Fibroblast of skin of scalp (primary cell): ENCODE measurements around the gene FAM237B.

Experiments
- DNase-seq: peaks from one replicate; pipeline ENCODE4 v3.0.0-alpha.2; 2013

FAM237B gene

GRCh38 chr7:90290244-90291113 lies 30.6 kb downstream of the FAM237B start:
- no peak for DNase-seq

DNA sequence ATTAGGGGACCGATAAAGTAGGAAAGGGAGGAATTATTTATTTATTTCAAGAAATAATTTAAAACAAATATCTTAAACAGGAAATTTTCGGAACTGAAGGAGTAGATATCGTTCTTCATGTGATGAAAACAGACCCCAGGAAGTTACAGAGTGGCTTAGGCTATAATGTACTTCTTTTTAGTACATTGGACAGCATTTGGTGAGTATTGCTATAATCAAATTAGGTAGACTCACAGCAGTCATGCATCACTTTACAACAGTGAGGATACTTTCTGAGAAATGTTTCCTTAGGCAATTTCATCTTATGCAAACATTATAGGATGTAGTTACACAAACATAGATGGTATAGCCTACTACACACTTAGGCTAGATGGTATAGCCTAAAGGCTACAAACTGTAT lies 33.0 kb downstream of the FAM237B start:
- DNase-seq = no peak

- DNase-seq = no peak
These were observed 44.9 kb downstream of the FAM237B start for GRCh38 chr7:90276033-90276728.

- no peak for DNase-seq
These were observed 46.9 kb downstream of the FAM237B start for GRCh38 chr7:90274161-90274560.

- DNase-seq = no peak
These were observed 48.9 kb downstream of the FAM237B start for GRCh38 chr7:90272242-90272641.

DNA sequence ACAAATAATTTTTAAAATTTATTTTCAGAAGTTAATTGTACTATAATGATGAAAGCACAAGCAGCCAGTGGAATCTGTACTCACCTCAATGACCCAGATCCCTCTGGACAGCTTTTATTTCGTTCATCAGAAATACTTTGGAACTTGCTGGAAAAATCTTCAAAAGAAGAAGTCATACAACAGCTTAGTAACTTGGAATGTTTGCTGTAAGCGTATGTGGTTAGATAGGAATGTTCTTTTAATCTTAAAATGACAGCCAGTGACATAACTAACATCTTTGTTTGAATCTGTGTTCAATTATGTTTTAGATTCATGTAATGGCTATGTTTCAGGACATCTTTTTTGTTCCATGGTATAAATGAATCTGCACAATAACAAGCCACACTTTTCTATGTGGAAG lies 49.4 kb downstream of the FAM237B start:
- peak; percentile 77 for DNase-seq

- no peak for DNase-seq
These were observed 50.5 kb downstream of the FAM237B start for GRCh38 chr7:90270431-90271178.

DNA sequence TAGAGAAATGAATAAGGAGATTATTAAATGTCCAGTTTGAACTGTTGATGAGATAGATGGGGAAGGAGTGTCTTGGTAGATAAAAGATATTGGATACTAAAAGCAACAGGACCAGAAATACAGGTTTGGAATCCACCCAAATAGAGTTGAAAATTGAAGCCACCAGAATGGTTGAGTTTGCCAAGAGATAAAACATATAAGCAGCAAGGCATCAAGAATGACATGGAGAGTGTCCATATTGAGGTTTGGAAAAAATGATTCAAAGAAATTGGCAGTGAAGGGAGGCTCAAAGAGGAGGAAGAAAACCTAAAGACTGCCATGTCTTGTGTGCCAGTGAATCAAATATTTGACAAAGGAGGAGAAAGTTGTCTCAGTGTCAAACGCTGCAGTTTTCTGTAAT lies 51.9 kb downstream of the FAM237B start:
- no peak for DNase-seq

GRCh38 chr7:90267263-90267858 lies 53.7 kb downstream of the FAM237B start:
- no peak for DNase-seq

DNA sequence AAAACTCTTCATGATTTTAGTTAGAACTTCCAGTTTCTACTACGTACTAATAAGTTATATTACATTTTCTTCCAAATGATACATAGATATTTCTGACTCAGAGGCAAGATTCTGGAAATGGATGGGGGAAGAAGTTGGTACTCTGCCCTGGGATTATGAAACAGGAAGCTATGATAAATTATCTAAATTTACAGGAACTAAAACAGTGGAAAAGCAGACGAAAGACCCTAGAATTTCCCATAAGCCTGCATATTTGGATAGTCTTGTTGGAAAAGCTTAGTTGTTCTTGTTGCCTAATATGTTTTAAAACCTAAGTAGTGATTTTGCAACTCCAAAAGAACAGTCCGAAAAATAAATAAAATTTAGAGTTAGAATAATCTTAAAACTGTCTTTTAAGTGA lies 54.3 kb downstream of the FAM237B start:
- DNase-seq = peak; percentile 46
